CD4-positive, alpha-beta T cell treated with Interleukin-15 for 4 hours (primary cell): ENCODE measurements around the gene CATSPERE.
"Not testable (repeated sequence)": the region's sequence is repeated elsewhere in the genome, so short reads cannot be mapped to it uniquely, and the experiment has no call there.

Experiments
- DNase-seq: peaks from one replicate; pipeline ENCODE4 v3.0.0-alpha.2; 2020; ENCODE audit warnings: low spot score

CATSPERE gene

DNA sequence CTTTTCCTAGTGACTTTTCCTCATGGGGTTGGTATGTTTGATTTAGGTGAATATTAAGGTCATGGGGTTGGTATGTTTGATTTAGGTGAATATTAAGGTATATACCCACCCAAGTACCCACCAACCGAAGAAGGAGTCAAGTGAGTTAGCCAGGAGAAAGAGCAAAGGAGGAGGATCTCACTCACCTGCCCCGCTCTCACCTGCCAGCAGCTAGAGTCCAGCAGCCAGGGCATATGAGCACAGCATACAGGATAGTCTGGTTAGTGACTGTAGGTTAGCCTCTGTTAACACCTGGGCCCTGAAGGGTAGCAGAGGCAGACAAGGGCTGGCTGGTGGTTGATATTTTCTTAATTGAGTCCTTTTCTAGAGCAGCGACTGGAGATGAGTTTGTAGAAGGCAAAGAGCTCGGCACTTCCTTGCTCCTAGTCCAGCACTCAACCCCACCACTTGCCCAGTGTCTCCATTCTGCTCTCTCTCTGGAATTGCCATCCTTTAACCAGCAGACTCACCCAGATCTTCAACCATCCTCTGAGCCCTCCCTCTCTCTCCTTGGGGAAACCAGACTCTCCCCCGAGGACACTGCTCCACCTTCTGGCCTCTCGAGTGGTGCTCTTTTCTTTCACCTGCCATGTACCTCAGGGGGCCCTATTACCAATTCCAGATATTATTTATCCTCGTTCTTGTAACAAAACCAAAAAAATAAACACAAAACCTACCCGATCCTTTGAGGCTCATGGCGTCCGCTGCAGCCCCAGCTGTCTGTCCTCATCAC lies 175.6 kb downstream of the CATSPERE start:
- DNase-seq, result no peak

DNA sequence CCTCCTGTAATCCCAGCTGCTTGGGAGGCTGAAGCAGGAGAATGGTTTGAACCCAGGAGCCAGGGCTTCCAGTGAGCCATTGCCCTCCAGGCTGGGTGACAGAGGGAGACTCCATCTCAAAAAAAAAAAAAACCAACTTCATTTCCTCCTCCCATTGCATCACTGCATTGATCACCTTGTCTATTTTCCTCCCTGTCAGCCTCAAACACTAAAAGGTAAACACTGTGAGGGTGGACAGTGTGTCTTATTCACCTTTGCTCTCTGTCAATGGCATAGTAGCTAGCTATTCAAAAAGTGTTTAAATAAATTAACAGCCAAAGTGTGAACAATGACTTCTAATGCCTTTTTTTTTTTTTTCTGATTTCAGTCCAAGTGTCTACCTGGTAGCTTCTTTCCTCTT lies 178.5 kb downstream of the CATSPERE start:
- no peak for DNase-seq

DNA sequence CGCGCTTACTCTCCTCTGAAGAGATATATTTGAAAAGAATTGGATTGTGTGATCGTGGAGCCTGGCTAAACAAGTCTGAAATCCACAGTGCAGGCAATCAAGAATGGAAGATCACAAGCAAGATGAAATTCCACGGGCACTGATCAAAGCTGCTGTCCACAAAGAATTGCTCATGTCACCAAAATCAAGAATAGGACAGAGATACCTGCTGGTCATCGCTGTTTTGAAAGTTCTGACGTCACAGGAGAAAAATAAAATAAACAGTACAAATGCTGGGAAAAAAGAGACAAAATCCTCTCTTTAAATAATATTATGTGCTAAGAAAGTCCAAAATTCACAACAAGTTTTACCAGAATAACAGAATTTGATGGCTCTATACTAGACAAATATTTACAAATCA lies 179.8 kb downstream of the CATSPERE start:
- DNase-seq, result no peak

DNA sequence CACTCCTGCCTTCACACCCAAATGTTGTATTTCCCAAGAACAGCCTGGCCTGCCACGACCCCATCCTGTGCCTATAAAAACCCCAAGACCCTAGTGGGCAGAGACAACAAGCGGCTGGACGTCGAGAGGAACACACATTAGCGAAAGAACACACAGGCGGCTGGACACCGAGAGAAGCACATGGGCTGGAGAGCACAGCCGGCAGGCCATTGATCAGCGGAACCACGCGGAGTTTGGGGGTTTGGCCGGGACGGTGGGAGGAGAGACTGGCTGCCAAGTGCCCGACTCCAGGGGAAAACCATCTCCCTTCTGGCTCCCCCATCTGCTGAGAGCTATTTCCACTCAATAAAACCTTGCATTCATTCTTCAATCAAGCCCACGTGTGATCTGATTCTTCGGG lies 181.5 kb downstream of the CATSPERE start:
- no peak for DNase-seq

DNA sequence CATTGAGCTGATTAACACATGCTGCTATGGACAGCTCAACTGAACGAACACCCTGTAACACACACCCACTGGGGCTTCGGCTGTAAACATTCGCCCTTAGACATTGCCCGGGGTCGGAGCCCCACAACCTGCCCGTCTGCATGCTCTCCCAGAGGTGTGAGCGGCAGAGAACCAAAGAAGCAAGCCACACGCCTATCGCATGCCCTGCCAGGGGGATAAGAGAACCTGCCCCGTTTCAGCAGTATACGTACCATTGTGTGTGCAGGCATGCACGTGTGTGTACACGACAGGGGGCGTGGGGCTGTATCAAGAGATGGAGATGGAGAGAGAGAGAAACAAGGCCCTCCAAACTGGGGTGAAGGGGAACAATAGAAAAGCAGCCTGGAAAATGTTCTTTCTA lies 181.9 kb downstream of the CATSPERE start:
- DNase-seq, result no peak

DNA sequence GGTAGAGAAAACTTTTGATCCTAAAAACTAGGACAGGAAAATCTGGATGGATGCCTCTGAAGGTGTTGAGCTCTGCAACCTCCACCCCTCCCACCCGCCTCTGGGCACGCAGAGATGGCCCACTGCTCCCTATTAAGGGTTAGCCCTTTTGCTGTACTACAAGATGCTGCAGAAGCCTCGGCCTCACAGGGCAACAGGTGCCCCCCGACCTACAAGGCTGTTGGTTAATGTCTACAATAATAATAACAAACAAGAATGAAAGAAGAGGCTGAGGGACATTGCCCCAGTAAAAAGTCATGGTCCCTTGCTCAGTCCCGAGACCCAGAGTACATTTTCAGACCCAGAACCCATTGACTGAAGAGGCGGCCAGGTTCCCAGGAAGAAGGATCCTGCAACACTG lies 184.3 kb downstream of the CATSPERE start:
- no peak for DNase-seq

DNA sequence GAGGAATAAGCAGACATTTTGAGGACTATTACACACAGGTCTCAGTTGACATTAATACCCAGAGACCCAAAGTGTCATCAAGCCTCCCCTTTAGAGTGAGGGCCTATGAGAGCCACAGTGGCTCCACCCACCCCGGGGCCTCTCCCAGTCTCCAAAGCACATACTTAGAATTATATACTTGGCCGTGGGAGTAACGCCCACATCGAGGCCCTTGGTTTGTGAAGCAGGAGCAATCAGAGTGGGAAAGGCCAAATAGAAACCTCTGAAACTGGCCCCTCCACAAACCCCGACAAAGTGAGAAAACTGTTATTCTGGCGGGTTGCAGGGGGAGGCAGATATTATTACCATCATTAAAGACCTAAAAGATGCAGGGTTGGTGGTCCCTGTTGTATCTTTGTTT lies 184.8 kb downstream of the CATSPERE start:
- DNase-seq, result no peak

DNA sequence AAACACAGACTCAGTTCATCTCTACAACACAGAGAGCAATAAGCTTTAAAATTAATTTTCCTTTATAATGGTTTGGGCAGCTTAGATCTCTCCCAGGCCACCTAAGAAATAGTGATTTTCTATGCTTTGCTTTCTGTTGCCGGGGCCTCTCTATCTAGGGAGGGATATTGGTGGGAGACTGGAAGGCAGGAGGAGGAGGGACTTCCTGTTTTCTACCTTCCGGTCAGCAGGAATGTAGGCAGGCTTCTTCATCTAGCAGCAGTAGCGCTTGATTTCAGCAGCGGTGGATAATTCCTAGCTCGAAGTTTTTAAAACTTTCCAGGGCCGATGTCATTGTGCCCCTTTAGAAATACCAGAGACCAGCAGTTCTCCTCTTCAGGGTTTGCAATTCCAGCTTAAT lies 186.7 kb downstream of the CATSPERE start:
- no peak for DNase-seq

DNA sequence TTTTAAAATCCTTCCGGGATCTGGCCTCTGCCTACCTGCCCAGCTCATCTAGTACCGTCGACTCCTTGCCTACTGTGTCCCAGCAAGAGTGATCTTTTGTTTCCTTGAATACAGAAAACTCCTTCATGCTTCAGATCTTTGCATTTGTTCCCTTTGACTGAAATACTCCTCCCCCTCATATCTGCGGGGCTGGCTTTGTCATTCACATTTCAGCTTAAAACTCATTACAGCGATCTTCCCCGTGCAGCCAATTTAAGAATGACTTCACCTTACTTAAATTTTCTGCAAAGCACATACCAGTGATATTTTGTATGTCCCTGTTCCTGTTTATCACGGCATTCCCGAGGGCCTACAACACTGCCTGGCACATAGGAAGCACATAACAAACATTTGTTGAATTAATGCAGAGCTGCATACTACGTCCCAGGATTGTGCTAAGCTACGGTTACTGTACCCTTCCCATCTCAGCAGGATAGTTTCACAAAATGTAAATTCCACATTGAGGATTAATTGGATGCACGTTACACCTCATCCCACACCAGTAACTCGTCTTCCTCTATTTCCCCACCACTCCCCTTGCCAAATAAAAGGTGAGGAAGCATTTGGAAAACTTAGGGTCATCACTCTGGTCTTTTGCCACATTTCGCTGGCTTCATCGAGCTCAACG lies 191.0 kb downstream of the CATSPERE start:
- DNase-seq, result no peak

DNA sequence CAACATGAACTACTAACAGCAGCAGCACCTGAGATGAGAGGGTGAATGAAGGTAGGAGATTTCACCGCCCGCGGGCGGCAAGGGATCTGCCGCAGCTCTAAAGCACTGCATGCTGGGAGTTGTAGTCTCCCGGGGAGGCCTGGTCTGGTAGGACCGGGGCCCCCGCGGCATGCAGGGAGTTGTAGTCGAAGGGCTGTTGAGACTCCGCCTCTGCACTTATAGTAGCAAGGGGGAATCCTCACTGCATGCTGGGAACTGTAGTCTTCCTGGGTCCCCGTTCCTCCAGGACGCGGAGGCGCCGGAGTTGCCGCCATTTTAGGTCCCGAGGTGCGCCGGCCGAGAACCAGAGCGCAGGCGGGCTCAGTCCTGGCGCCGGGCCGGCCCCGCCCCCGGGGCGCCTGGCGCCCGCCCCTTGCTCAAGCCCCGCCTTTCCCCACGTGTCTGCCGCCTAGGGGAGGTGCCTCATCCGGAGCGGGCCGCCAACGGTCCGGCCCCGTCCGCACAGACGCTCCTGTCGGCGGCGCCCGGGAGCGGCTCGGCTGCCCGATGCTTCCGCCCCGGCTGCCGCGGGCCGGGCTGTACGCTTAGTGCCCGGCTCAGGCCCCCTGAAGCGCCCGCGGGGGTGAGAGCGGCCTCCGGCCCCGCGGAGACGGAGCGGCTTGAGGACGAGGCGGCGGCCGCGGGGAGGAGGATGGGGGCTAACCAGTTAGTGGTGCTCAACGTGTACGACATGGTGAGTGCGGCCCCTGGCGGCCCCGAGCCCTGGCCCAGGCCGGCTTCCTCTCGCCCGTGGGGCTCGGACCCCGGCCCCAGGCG lies 191.8 kb downstream of the CATSPERE start, which contains the start of gene DESI2:
Gene DESI2, plus strand, starts transcription at position 504 of the 816 bp plus-strand sequence. Its CDS starts 188 bp downstream, at position 692.
- DNase-seq, result peak; percentile 99

DNA sequence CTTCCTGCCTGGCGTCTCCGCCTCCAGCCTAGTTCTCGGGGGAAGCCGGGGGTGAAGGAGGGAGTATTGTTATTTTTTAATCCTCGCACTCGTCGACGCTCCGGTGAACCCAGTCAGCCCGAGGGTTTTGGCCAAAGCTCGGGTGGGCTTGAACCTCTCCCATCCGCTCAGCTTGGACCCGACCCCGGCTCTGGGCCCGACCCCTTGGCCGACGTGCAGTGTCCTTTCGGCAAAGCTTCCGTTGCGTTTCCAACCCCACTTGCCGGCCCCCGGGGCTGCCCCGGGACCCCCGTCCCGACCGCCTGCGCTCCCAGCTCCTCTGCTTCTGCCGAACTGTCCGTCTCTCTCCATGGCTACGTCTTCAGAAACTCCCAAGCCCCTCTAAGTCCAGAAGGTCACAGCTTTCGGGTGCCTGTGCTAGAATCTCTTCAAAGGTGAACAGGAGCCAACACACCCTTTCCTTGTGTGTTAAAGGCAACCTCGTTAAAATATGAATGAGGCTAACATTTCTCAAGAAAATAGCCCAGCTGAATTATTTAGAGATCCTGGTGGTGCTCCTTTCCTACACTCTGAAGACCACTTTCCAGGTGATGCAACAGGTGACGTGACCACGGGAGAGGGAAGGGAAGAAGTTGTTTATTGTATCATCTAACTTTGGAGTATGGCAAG lies 192.5 kb downstream of the CATSPERE start:
- no peak for DNase-seq

DNA sequence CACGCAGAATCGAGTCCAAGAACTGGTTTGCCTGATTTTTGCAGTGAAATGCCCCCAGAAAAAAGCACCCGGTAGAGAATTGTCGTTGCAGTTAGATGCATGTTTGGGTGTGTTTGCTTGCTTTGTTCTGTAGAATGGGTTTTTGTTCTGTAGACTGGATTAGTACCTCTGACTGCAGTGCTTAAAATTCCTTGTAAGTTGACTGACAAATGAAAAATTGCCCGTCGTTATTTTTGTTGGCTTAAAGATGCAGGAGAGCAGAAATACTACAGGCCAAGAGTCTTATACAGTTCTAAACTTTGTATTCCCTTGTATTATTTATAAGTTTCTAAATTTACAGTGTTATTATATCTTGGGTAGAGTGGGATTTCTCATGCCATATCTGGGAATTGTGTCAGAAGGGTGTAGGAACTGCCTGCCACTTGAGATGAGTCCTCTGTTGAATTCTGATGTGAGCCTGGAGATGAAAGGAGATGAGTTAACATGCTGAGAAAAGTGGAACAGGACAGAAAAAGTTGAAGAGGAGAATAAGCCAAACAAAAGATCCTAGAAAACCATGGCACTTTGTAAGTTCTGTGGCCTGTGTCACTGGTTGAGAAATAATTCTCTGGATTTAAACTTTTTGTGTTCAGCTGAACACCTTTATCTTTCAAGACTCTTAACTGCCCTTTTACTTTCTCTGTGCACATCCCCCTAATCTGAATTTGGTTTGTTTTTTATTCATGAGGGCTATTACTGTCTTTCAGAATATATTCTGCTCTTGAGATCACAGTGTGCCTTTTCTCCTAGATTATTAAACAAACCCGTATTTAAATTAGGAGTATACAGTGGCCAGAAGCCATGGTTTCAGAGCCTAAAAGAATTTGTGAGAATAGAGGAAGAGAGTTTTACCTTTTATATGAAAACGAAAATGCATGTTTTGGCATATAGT lies 193.3 kb downstream of the CATSPERE start:
- no peak for DNase-seq

DNA sequence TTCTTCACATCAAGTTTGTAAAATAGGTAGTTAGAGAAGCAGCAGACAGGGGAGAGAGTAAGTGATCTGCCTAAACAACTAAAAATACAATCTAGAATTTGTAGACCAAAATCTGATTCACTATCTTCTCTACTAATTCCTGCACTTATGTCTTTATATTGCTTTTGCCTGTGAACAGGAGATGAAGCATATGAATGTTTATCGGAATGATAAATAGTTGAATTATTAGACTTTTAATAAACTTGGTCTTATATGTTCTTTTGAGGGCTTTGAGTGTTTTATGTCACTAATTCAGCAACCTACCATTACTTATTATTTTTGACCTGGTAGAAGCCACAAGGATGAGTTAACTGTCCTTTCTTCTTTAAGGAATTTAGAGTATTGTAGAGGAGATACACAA lies 194.1 kb downstream of the CATSPERE start:
- no peak for DNase-seq

DNA sequence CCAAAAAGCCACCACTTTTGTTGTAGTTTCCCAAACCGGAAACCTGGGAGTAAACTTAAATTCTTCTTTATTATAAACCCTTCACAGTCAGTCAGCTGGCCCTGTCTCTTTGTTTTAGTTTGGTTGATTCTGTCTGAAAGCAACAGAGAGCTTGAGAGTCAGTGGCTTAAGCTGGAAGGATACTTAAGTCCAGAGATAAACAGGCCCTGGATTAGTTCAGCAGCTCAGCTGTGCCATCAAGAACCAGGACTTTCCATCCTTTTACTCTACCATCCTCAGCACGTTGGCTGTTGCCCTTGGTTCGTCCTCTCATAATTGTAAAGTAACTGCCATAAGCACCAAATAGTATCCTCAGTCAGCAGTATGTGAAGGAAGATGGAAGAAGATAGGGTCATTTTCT lies 196.3 kb downstream of the CATSPERE start:
- no peak for DNase-seq

DNA sequence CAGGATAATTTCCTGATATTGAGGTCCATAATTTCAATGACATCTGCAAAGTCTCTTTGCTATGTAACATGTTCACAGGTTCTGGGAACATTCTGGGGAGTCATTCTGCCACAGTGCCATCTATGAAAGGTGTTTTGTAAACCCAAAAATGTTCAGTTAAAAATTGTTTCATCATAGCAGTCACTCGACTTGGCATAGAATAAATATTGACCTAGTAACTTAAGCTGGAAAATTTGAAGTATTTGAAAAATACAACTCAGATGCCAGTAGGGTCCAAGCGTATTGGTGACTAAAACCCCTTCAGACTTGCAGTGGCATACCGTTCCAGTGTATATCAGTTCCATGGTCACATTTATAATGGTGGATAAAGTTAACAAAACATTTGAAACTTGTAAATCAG lies 198.6 kb downstream of the CATSPERE start:
- DNase-seq, result no peak

DNA sequence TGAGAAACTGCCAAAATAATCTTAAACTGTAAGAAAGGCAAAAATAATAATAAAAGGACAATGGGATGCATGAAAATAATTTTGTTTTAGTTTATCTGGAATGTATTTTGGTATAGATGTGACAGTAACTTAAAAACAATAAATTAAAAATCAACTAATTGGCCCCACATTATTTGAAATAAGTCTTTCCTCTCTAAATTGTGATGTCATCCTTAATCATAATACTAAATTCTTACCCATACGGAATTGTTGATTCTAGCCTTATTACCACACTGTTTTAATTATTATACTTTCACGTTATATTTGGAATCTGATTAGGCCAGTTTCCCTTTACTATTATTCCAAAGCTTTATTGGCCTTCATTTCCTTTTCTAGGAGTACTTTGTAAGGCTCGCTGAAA lies 199.5 kb downstream of the CATSPERE start:
- no peak for DNase-seq

DNA sequence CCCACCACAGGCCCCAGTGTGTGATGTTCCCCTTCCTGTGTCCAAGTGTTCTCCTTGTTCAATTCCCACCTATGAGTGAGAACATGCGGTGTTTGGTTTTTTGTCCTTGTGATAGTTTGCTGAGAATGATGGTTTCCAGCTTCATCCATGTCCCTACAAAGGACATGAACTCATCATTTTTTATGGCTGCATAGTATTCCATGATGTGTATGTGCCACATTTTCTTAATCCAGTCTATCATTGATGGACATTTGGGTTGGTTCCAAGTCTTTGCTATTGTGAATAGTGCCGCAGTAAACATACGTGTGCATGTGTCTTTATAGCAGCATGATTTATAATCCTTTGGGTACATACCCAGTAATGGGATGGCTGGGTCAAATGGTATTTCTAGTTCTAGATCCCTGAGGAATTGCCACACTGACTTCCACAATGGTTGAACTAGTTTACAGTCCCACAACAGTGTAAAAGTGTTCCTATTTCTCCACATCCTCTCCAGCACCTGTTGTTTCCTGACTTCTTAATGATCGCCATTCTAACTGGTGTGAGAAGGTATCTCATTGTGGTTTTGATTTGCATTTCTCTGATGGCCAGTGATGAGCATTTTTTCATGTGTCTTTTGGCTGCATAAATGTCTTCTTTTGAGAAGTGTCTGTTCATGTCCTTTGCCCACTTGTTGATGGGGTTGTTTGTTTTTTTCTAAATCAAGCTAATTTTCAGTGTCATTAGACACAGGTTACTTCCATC lies 200.7 kb downstream of the CATSPERE start:
- DNase-seq, result not testable (repeated sequence)

DNA sequence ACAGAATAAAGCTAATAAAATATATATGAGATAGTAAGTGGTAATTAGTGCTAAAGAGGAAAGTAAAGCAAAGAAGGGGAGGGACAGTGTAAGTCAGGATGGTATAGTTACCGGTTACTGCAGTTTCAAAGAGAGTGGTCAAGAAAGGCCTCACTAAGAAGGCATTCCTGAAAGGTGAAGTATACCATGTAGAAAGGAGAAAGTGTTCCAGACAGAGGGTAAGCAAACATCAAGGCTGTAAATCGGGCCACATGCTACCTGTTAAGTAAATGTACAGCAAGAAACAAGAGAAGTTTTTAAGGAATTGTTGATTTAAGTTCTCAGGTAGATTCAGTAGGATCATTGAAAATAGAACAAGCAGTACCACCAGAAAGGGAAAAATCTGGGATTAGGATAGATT lies 201.5 kb downstream of the CATSPERE start:
- no peak for DNase-seq

DNA sequence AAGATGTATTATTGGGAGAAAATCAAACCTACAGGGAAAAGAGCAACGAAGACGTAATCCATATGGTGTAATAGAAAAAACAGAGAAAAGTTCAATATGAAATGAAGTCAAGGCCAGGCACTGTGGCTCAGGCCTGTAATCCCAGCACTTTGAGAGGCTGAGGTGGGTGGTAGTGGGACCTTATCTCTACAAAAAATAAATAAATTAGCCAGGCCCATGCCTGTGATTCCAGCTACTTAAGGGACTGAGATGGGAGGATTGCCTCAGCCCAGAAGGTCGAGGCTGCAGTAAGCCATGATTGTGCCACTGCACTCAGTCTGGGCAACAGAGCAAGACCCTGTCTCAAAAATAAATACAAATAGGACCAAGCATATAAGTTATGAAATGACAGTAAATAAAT lies 203.3 kb downstream of the CATSPERE start:
- no peak for DNase-seq

DNA sequence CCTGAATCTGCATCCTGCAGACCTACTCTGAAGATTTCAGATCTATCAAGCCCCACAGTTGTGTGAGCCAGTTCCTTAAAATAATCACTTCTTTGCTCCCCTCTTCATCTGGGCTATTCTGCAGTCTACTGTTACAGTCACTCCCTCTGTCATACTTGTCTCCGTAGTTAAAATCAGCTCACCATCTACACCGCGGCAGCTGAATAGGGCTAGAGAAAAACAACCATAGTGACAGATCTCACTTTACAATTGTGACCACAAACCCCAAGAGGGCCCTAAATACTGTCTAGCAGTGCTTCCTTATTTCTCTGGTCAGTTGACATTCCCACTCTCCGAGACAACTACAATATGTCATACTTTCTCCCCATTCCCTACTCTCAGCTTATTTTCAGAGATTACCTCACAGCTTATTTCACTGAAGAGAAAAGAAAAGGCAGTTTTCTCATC lies 204.7 kb downstream of the CATSPERE start:
- no peak for DNase-seq
